Stomach (tissue), 4 donors: Measurements from ENCODE around the gene DOC2A.

ENCODE experiments used
- CTCF ChIP-seq, 7 experiments: fragments of 450-650 bp in 4 of 7; fragments of 200-600 bp in 3 of 7; sonication (generic) in 3 of 7; IDR thresholded peaks; one replicate each; pipeline ENCODE4 v1.5.1; 2016 to 2019; ENCODE audit warnings: antibody characterized with exemption in 7 of 7, control low read depth in 2 of 7, mild to moderate bottlenecking in 1 of 7
- POLR2AphosphoS5 ChIP-seq, 3 donors: sonication (generic); formaldehyde crosslinking; IDR thresholded peaks; one replicate each; pipeline ENCODE4 v1.6.1; 2016; ENCODE audit warnings: antibody characterized with exemption in 3 of 3

GRCh38 chr16:29959293-29959692 is 51.5 kb downstream of the DOC2A start:
- TF ChIP-seq CTCF (IDR thresholded peaks at IDR 0.05) (no peak), POLR2AphosphoS5 (IDR thresholded peaks at IDR 0.05) (no peak)
